DMS 273 (cell line): Measurements from ENCODE around the gene C2orf81.
A peak's percentile ranks its signal among the peaks of the same experiment; 100 is the strongest.
"Not testable (repeated sequence)": the region's sequence is repeated elsewhere in the genome, so short reads cannot be mapped to it uniquely, and the experiment has no call there.

ENCODE experiments used
- DNase-seq: peaks from one replicate; lab custom pipeline; 2025; ENCODE audit not compliant: unreplicated experiment; lab: John Stamatoyannopoulos, UW

Gene C2orf81

DNA sequence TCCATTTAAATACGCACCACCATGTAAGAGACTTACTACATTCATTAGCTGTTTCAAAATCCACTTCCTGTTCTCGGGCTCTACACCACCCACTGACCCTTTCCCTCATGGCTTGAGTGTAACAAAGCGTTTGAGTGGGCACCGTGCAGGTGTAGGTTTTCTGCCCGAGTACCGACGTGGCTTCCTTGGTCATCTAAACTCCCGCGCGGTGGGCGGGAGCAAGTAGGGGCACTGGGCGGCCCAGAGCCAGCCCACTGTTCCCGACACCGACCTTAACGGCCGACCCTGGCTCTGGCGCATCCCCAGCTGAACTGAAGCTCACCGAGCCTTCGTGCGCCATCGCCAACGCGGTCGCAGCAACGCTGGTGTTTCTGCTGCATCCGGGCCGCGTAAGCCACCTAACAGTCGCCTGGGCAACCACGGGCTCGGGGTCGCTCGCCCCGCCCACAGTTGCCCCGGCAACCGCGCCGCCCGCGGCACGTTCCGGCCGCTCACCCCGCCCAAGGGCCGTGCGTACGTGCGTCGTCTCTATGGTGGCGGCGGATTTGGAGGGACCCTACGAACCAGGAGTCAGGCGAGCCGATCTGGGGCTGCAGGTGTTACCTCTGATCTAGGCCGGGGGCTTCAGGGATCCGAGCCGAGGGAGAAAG is at the start of gene C2orf81, which contains the start of gene WDR54:
Gene C2orf81, minus strand, starts transcription at position 399 of the 650 bp plus-strand sequence. Its CDS starts 59 bp downstream, at position 340.
Gene WDR54, plus strand, starts transcription at position 510 of the 650 bp plus-strand sequence. CDS start 424 bp downstream, outside the sequence.
- peak; percentile 98 for DNase-seq

- DNase-seq = not testable (repeated sequence)
Observed at GRCh38 chr2:74470742-74471141, 49.3 kb upstream of the C2orf81 start.

GRCh38 chr2:74464406-74464805 is 43.0 kb upstream of the C2orf81 start:
- DNase-seq = no peak

GRCh38 chr2:74462786-74463105 is 41.3 kb upstream of the C2orf81 start:
- no peak for DNase-seq

- no peak for DNase-seq
Observed at GRCh38 chr2:74462054-74462785, 40.8 kb upstream of the C2orf81 start.

- peak; percentile 48 for DNase-seq
Observed at GRCh38 chr2:74461187-74462053, 40.0 kb upstream of the C2orf81 start.

DNA sequence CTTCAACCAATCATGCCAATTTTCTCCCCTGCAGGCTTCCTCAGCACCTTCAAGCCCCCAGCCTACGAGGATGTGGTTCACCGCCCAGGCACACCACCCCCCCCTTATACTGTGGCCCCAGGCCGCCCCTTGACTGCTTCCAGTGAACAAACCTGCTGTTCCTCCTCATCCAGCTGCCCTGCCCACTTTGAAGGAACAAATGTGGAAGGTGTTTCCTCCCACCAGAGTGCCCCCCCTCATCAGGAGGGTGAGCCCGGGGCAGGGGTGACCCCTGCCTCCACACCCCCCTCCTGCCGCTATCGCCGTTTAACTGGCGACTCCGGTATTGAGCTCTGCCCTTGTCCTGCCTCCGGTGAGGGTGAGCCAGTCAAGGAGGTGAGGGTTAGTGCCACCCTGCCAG is 38.8 kb upstream of the C2orf81 start:
- not testable (repeated sequence) for DNase-seq

DNA sequence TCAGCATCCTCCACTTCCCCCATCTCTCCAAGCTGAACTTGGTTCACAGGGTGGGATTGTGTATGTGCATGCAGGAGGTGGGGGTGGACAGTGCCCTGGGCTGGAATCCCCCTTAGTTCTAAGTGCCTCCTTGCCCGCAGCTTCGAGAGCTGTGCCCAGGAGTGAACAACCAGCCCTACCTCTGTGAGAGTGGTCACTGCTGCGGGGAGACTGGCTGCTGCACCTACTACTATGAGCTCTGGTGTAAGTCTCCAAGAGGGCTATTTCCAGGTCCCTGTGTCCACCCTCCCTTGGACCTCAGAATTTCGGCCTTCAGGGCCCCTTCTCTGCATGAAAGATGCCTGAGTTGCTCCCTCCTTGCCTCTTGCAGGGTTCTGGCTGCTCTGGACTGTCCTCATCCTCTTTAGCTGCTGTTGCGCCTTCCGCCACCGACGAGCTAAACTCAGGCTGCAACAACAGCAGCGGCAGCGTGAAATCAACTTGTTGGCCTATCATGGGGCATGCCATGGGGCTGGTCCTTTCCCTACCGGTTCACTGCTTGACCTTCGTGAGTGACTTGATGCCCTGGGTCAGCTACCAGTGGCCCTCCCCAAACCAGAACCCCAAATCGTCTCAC is 38.2 kb upstream of the C2orf81 start:
- not testable (repeated sequence) for DNase-seq

DNA sequence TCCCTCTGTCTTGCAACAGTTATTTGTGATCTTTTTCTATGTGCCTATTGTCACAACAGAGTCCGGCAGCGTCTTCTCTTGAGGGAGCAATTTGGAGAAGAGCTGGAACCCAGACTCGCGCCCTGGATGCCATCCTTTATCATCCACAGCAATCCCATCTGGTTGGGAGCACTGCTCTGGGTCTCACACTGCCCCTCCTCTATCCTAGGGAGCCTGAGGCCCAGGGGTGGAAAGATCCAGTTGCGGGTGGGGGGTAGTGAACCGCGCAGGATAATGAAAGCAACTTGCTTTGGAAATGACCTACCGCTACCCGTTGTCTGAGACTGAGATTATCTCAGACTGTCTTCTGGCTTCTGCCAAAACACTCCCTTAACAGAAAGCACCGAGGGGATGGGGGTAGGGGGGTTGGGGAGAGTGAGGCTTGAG is 37.5 kb upstream of the C2orf81 start:
- peak; percentile 48 for DNase-seq

- peak; percentile 100 for DNase-seq
Observed at GRCh38 chr2:74458132-74458937, 36.9 kb upstream of the C2orf81 start, which contains the start of gene WBP1. TSS of gene WBP1 (plus strand) at chr2:74458438. CDS start at chr2:74458603, 165 bp downstream.

DNA sequence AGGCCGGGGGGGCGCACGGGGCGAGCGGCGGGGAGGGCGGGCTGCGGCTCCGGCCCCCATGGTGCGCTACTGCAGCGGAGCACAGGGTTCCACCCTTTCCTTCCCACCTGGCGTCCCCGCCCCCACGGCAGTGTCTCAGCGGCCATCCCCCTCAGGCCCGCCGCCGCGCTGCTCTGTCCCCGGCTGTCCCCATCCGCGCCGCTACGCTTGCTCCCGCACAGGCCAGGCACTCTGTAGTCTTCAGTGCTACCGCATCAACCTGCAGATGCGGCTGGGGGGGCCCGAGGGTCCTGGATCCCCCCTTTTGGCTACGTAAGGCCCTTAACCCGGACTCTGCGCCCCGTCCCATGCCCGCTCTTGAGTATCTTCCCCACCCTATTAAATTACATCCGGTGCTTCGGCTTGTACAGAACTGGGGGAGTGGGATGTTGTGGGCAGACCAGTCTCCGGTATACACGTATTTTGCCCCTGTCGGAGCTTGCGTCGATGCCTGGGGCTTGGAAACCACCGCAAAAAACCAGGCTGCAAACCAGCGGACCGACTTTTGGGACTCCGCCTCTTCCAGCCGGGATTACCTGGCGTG is 36.2 kb upstream of the C2orf81 start:
- peak; percentile 85 for DNase-seq

GRCh38 chr2:74457129-74457548 is 35.7 kb upstream of the C2orf81 start:
- no peak for DNase-seq

DNA sequence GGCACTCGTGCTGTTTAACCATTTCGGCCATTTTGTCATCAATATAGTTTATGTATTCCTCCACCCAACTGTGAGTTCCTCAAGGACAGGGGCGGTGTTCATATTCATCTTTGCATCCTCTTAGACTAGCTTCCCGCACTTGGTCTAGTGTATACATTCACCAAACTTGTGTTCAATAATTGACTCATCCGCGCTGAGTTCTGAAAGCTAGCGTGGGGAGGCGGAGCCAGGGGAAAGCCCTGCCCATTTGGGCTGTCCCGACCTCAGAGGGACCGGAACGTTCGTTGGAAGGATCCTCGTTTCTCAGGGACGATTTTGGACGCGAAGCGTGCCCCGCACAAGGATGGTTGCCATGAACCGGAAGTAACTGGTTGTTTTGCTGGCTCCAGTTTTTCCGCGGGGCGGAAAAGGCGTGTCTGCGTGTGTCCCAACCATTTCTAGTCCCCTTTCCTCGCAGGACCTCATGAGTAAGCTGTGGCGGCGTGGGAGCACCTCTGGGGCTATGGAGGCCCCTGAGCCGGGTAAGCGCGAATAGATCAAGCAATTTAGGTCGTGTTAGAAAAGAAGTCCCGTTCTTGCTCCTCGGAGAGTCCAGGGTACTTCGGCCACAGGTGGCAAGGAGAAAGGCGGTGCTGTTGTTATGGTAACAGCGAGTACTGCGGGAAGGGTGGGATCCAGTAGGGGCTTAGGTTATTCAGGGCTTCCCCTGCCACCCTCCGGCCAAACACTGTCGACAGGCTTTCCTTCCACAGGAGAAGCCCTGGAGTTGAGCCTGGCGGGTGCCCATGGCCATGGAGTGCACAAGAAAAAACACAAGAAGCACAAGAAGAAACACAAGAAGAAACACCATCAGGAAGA is 33.5 kb upstream of the C2orf81 start, which contains the start of gene INO80B:
Gene INO80B, plus strand, starts transcription at position 434 of the 858 bp plus-strand sequence. Its CDS starts 30 bp downstream, at position 464.
- peak; percentile 99 for DNase-seq

- DNase-seq = no peak
Observed at GRCh38 chr2:74450570-74451190, 29.3 kb upstream of the C2orf81 start.

DNA sequence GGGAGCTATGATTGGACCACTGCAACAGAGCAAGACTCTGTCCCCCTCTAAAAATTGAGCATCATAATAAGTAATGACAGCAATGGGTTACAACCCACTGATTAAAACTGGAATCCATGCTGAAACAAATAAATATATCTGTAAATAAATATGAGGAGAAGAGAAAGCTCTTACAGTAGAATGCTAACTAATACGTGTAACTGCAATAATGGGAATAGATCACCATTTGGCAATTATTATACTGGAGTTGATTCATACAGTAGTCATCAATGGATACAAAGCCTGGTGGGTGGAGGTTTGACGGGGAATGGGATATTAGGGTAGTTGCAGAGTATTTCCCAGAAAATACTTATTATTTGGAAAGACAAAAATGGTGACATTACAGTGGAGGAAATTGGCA is 27.4 kb upstream of the C2orf81 start:
- no peak for DNase-seq

DNA sequence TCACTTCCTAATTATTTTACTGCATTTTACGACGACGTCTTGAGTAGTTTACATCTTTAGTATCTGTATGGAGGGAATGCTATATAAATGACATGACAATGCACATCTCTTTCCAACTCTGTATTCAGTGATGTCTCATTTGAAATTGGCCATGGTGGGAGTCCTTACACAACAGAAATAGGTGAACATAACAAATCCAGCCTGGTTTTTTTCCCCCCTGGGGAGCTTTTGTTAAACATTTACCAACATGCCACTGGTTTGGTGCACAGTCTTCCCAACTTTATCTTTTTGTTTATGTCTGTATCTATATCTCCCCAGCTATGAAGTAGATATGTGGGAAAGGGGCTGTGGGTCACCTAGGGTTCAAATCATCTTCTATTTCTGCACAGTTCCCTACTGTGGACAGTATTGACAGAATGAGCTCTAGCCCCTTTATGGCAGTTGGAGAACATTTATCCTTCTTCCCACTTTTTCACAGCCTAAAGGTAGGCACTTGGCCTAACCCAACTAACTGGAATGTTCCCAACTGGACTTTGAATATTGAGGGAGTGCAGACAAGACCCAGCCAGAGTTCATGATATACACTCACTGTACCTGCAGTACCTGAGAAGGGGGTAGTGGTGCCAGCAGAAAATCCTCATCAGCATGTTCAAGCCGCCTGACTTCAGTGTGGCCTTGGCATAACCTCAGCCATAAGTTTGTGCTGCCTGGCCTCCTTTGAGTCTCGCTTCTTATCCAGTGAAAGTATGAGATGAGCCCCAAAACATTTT is 26.0 kb upstream of the C2orf81 start:
- no peak for DNase-seq
